HEK293 (cell line): ENCODE measurements around the gene SAP130.

Experiments used
- BCL11B ChIP-seq: fragments of 450-650 bp; formaldehyde crosslinking; IDR thresholded peaks from 2 replicates; pipeline ENCODE4 v1.5.1; 2016; ENCODE audit warnings: low read depth, missing biosample characterization, missing genetic modification characterization
- GLIS1 ChIP-seq: fragments of 450-650 bp; formaldehyde crosslinking; IDR thresholded peaks from 2 replicates; pipeline ENCODE4 v1.5.1; 2016; ENCODE audit warnings: missing biosample characterization, missing genetic modification characterization
- GLIS2 ChIP-seq: fragments of 450-650 bp; formaldehyde crosslinking; IDR thresholded peaks from 2 replicates; pipeline ENCODE4 v1.5.1; 2016; ENCODE audit warnings: missing biosample characterization, missing genetic modification characterization
- IKZF3 ChIP-seq: fragments of 450-650 bp; IDR thresholded peaks from 2 replicates; pipeline ENCODE4 v1.5.0; 2018; ENCODE audit warnings: missing biosample characterization, mild to moderate bottlenecking, missing genetic modification characterization, moderate library complexity
- KLF16 ChIP-seq: fragments of 450-650 bp; formaldehyde crosslinking; IDR thresholded peaks from 2 replicates; pipeline ENCODE4 v1.5.1; 2017; ENCODE audit warnings: missing biosample characterization, missing genetic modification characterization
- KLF8 ChIP-seq: fragments of 450-650 bp; formaldehyde crosslinking; IDR thresholded peaks from 2 replicates; pipeline ENCODE4 v1.5.1; 2016; ENCODE audit warnings: missing biosample characterization, missing genetic modification characterization
- OVOL3 ChIP-seq: fragments of 450-650 bp; formaldehyde crosslinking; IDR thresholded peaks from 2 replicates; pipeline ENCODE4 v1.5.1; 2016; ENCODE audit warnings: missing biosample characterization, missing genetic modification characterization
- SP2 ChIP-seq: fragments of 450-650 bp; formaldehyde crosslinking; IDR thresholded peaks from 2 replicates; pipeline ENCODE4 v1.5.1; 2016; ENCODE audit warnings: missing biosample characterization, missing genetic modification characterization
- SP3 ChIP-seq: fragments of 450-650 bp; formaldehyde crosslinking; IDR thresholded peaks from 2 replicates; pipeline ENCODE4 v1.5.1; 2016; ENCODE audit warnings: missing biosample characterization, missing genetic modification characterization
- SP7 ChIP-seq: fragments of 450-650 bp; formaldehyde crosslinking; IDR thresholded peaks from 2 replicates; pipeline ENCODE4 v1.5.1; 2016; ENCODE audit warnings: missing biosample characterization, missing genetic modification characterization
- ZBTB10 ChIP-seq: fragments of 450-650 bp; formaldehyde crosslinking; IDR thresholded peaks from 2 replicates; pipeline ENCODE4 v1.5.1; 2016; ENCODE audit warnings: missing biosample characterization, missing genetic modification characterization
- ZBTB8A ChIP-seq: fragments of 450-650 bp; formaldehyde crosslinking; IDR thresholded peaks from 2 replicates; pipeline ENCODE4 v1.5.1; 2016; ENCODE audit warnings: missing biosample characterization, missing genetic modification characterization
- ZNF561 ChIP-seq: fragments of 450-650 bp; IDR thresholded peaks from 2 replicates; pipeline ENCODE4 v1.5.1; 2018; ENCODE audit warnings: missing biosample characterization, missing genetic modification characterization, borderline replicate concordance
- ZNF670 ChIP-seq: fragments of 450-650 bp; formaldehyde crosslinking; IDR thresholded peaks from 2 replicates; pipeline ENCODE4 v1.5.1; 2016; ENCODE audit warnings: missing biosample characterization, missing genetic modification characterization, low read depth
- ZNF76 ChIP-seq: fragments of 450-650 bp; formaldehyde crosslinking; IDR thresholded peaks from 2 replicates; pipeline ENCODE4; 2016; ENCODE audit warnings: low read depth, missing biosample characterization, missing genetic modification characterization, borderline replicate concordance
- ZSCAN30 ChIP-seq: fragments of 450-650 bp; IDR thresholded peaks from 2 replicates; pipeline ENCODE4 v1.5.1; 2018; ENCODE audit warnings: missing biosample characterization, mild to moderate bottlenecking, missing genetic modification characterization, moderate library complexity
- ZXDB ChIP-seq: fragments of 450-650 bp; formaldehyde crosslinking; IDR thresholded peaks from 2 replicates; pipeline ENCODE4 v1.5.1; 2016; ENCODE audit warnings: missing biosample characterization, missing genetic modification characterization
- TF ChIP-seq, protein P1 (sequence below): fragments of 450-650 bp; formaldehyde crosslinking; conservative IDR thresholded peaks from 2 replicates; pipeline ENCODE4 v1.5.1; 2016; ENCODE audit warnings: low read depth, missing biosample characterization, missing genetic modification characterization
- TF ChIP-seq, protein P2 (sequence below): fragments of 450-650 bp; formaldehyde crosslinking; IDR thresholded peaks from 2 replicates; pipeline ENCODE4 v1.5.1; 2016; ENCODE audit warnings: missing biosample characterization, missing genetic modification characterization, borderline replicate concordance
- TF ChIP-seq, protein P3 (sequence below): fragments of 450-650 bp; formaldehyde crosslinking; IDR thresholded peaks from 2 replicates; pipeline ENCODE4 v1.5.1; 2016; ENCODE audit warnings: missing biosample characterization, missing genetic modification characterization
- TF ChIP-seq, protein P4 (sequence below): fragments of 450-650 bp; formaldehyde crosslinking; IDR thresholded peaks from 2 replicates; pipeline ENCODE4 v1.5.1; 2017; ENCODE audit warnings: missing biosample characterization, missing genetic modification characterization
- TF ChIP-seq, protein P5 (sequence below): fragments of 450-650 bp; formaldehyde crosslinking; IDR thresholded peaks from 2 replicates; pipeline ENCODE4 v1.5.1; 2017; ENCODE audit warnings: missing biosample characterization, mild to moderate bottlenecking, missing genetic modification characterization, moderate library complexity

Gene SAP130

GRCh38 chr2:128027801-128028667 lies at the start of gene SAP130 (continued):
- peak; percentile 30; the same call in 1 of the 2 replicates for TF ChIP-seq ZBTB10 (tag by site-specific recombination)
- TF ChIP-seq, protein P1, sequence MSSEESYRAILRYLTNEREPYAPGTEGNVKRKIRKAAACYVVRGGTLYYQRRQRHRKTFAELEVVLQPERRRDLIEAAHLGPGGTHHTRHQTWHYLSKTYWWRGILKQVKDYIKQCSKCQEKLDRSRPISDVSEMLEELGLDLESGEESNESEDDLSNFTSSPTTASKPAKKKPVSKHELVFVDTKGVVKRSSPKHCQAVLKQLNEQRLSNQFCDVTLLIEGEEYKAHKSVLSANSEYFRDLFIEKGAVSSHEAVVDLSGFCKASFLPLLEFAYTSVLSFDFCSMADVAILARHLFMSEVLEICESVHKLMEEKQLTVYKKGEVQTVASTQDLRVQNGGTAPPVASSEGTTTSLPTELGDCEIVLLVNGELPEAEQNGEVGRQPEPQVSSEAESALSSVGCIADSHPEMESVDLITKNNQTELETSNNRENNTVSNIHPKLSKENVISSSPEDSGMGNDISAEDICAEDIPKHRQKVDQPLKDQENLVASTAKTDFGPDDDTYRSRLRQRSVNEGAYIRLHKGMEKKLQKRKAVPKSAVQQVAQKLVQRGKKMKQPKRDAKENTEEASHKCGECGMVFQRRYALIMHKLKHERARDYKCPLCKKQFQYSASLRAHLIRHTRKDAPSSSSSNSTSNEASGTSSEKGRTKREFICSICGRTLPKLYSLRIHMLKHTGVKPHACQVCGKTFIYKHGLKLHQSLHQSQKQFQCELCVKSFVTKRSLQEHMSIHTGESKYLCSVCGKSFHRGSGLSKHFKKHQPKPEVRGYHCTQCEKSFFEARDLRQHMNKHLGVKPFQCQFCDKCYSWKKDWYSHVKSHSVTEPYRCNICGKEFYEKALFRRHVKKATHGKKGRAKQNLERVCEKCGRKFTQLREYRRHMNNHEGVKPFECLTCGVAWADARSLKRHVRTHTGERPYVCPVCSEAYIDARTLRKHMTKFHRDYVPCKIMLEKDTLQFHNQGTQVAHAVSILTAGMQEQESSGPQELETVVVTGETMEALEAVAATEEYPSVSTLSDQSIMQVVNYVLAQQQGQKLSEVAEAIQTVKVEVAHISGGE = peak; percentile 75
- TF ChIP-seq, protein P2, sequence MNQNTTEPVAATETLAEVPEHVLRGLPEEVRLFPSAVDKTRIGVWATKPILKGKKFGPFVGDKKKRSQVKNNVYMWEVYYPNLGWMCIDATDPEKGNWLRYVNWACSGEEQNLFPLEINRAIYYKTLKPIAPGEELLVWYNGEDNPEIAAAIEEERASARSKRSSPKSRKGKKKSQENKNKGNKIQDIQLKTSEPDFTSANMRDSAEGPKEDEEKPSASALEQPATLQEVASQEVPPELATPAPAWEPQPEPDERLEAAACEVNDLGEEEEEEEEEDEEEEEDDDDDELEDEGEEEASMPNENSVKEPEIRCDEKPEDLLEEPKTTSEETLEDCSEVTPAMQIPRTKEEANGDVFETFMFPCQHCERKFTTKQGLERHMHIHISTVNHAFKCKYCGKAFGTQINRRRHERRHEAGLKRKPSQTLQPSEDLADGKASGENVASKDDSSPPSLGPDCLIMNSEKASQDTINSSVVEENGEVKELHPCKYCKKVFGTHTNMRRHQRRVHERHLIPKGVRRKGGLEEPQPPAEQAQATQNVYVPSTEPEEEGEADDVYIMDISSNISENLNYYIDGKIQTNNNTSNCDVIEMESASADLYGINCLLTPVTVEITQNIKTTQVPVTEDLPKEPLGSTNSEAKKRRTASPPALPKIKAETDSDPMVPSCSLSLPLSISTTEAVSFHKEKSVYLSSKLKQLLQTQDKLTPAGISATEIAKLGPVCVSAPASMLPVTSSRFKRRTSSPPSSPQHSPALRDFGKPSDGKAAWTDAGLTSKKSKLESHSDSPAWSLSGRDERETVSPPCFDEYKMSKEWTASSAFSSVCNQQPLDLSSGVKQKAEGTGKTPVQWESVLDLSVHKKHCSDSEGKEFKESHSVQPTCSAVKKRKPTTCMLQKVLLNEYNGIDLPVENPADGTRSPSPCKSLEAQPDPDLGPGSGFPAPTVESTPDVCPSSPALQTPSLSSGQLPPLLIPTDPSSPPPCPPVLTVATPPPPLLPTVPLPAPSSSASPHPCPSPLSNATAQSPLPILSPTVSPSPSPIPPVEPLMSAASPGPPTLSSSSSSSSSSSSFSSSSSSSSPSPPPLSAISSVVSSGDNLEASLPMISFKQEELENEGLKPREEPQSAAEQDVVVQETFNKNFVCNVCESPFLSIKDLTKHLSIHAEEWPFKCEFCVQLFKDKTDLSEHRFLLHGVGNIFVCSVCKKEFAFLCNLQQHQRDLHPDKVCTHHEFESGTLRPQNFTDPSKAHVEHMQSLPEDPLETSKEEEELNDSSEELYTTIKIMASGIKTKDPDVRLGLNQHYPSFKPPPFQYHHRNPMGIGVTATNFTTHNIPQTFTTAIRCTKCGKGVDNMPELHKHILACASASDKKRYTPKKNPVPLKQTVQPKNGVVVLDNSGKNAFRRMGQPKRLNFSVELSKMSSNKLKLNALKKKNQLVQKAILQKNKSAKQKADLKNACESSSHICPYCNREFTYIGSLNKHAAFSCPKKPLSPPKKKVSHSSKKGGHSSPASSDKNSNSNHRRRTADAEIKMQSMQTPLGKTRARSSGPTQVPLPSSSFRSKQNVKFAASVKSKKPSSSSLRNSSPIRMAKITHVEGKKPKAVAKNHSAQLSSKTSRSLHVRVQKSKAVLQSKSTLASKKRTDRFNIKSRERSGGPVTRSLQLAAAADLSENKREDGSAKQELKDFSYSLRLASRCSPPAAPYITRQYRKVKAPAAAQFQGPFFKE (tag by site-specific recombination) = no peak
- TF ChIP-seq, protein P3, sequence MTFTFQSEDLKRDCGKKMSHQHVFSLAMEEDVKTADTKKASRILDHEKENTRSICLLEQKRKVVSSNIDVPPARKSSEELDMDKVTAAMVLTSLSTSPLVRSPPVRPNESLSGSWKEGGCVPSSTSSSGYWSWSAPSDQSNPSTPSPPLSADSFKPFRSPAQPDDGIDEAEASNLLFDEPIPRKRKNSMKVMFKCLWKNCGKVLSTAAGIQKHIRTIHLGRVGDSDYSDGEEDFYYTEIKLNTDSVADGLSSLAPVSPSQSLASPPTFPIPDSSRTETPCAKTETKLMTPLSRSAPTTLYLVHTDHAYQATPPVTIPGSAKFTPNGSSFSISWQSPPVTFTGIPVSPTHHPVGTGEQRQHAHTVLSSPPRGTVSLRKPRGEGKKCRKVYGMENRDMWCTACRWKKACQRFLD (tag by site-specific recombination) = no peak
- TF ChIP-seq, protein P4, sequence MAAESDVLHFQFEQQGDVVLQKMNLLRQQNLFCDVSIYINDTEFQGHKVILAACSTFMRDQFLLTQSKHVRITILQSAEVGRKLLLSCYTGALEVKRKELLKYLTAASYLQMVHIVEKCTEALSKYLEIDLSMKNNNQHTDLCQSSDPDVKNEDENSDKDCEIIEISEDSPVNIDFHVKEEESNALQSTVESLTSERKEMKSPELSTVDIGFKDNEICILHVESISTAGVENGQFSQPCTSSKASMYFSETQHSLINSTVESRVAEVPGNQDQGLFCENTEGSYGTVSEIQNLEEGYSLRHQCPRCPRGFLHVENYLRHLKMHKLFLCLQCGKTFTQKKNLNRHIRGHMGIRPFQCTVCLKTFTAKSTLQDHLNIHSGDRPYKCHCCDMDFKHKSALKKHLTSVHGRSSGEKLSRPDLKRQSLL (tag by site-specific recombination) = peak; percentile 74; the same call in 1 of the 2 replicates
- TF ChIP-seq GLIS1 (tag by site-specific recombination) = peak; percentile 22; the same call in 1 of the 2 replicates
- no peak for TF ChIP-seq OVOL3
- peak; percentile 60; the same call in 1 of the 2 replicates for TF ChIP-seq BCL11B (tag by site-specific recombination)
- TF ChIP-seq KLF16 (tag by site-specific recombination) = peak; percentile 20; the same call in 1 of the 2 replicates
- 0 out of 2 replicates have a peak, but pooled peaks have one; percentile 35 for TF ChIP-seq IKZF3 (tag by site-specific recombination)
- TF ChIP-seq ZXDB = 0 out of 2 replicates have a peak, but pooled peaks have one; percentile 13
- TF ChIP-seq SP2 (tag by site-specific recombination) = peak; percentile 90
- peak; percentile 68 for TF ChIP-seq KLF8 (tag by site-specific recombination)
- TF ChIP-seq, protein P5, sequence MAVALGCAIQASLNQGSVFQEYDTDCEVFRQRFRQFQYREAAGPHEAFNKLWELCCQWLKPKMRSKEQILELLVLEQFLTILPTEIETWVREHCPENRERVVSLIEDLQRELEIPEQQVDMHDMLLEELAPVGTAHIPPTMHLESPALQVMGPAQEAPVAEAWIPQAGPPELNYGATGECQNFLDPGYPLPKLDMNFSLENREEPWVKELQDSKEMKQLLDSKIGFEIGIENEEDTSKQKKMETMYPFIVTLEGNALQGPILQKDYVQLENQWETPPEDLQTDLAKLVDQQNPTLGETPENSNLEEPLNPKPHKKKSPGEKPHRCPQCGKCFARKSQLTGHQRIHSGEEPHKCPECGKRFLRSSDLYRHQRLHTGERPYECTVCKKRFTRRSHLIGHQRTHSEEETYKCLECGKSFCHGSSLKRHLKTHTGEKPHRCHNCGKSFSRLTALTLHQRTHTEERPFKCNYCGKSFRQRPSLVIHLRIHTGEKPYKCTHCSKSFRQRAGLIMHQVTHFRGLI (tag by site-specific recombination) = peak; percentile 63; the same call in 1 of the 2 replicates
- TF ChIP-seq ZSCAN30 = 0 out of 2 replicates have a peak, but pooled peaks have one; percentile 27
- peak; percentile 54 for TF ChIP-seq SP7 (tag by site-specific recombination)
- peak; percentile 90 for TF ChIP-seq ZBTB8A
- peak; percentile 96 for TF ChIP-seq GLIS2 (tag by site-specific recombination)
- peak; percentile 71; the same call in 1 of the 2 replicates for TF ChIP-seq ZNF76 (tag by site-specific recombination)
- TF ChIP-seq ZNF561 (tag by site-specific recombination) = peak; percentile 63; the same call in 1 of the 2 replicates
- no peak for TF ChIP-seq ZNF670 (tag by site-specific recombination)
- TF ChIP-seq SP3 (tag by site-specific recombination) = peak; percentile 96
